Activated T-cell treated with anti-CD3 and anti-CD28 coated beads for 4 hours (primary cell): ENCODE measurements around the gene KIF2C.
"Not testable (repeated sequence)": the region's sequence is repeated elsewhere in the genome, so short reads cannot be mapped to it uniquely, and the experiment has no call there.

Source experiments
- DNase-seq: peaks from one replicate; pipeline ENCODE4 v3.0.0-alpha.2; 2020

KIF2C gene

DNA sequence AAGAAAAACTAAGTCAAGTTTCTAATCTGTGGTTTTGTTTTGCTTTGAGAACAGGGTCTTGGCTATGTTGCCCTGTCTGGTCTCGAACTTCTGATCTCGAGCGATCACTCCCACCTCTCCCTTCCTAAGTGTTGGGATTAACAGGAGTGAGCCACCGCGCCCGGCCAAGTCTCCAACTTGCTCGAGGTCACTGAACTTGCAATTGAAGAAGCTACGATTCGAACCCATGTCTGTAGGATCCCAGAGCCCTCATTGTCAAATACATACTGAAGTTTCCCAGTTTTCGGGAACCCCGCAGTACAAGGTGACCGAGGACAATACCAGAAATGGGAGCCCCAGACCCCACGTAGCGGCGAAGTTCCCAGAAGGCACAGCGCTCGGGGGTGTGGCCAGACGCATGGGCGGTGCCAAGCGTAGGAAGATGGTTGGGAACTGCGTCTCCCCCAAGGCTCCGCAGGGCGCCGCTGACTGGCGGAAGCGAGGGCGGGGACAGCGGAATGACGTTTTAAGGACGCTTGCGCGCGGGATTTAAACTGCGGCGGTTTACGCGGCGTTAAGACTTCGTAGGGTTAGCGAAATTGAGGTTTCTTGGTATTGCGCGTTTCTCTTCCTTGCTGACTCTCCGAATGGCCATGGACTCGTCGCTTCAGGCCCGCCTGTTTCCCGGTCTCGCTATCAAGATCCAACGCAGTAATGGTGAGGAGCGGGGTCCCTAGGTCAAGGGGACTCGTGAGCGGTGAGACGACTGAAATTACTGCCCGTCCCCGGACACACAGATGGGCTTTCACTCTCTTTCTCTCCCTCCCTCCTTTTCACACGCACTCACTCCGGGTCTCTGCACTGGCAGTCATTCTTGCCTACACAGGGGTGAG is at the start of gene KIF2C:
TSS of gene KIF2C (plus strand) at position 531 of the 872 bp plus-strand sequence. CDS start at position 627, 96 bp downstream.
- DNase-seq, result peak; percentile 96

DNA sequence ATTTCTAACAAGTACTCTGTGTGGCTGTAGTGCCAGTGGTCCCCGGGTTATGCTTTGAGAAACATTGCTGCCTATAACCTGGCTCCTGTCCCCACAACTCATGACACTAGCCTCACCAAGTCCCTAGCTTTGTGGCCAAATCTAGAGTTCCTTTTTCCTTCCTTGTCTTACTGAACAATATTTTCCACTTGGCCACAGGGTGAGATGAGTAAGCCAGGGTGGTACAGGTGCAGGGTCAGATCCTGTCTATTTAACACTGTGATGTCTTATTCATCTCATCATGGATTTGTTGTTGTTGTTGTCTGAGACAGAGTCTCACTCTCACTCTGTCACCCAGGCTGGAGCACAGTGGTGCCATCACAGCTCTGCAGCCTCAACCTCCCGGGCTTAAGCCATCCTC is 46.5 kb upstream of the KIF2C start:
- no peak for DNase-seq

DNA sequence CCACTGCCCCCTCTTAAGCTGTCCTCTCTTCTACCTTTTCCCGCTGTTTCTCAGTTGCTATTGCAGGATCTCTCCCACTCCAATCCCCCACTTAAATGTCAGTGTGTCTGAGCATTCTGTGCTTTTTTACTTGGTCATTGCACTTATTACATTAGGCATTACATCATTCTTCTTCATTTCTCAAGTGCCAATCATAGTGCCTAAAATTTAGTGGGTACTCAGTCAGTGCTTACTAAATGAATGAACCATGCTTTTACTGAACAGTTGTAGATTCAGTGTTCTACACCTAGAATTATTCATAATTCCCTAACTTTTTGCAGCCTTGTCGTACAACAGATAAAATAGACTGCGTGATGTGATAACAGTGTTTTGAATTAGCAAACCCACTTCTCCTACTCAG is 45.7 kb upstream of the KIF2C start:
- DNase-seq, result no peak

DNA sequence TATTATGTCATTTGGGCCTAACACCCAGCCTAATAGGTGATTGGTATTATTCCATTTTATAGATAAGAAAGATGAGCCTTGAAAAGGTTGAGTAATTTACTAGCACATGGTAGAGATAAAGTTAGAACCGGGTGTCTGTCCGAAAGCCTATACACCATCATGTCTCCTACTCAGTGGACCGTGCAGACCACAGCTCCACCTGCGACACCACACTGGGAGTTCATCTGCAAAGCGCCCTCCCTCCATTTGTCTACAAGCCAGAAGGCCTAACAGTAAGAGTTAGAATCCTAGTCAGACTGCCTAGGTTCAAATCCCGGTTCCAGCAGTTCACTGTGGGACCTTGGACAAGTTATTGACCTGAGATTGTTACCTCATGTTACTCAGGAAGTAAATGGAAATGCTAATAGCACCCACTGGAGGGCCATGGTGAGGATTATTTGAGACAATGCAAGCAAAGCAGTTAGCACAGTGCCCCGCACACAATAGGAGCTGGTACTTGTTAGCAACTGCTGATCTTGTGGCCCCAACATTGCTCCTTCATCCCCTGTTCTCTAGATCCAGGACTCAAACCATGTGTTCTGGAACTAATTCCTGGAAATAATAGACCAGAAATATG is 44.7 kb upstream of the KIF2C start:
- no peak for DNase-seq

DNA sequence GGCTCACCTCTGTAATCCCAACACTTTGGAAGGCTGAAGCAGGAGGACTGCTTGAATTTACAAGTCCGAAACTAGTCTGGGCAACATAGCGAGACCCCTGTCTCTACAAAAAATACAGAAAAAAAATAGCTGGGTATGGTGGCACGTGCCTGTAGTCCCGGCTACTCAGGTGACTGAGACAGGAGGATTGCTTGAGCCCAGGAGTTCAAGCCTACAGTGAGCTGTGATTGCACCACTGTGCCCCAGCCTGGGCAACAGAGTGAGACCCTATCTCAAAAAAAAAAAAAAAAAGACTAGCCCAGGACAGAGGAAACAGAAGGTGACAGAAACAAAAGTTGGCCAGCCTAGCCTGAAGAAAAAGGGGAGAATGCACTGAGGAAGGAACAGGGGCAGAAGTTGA is 44.0 kb upstream of the KIF2C start:
- DNase-seq, result no peak

DNA sequence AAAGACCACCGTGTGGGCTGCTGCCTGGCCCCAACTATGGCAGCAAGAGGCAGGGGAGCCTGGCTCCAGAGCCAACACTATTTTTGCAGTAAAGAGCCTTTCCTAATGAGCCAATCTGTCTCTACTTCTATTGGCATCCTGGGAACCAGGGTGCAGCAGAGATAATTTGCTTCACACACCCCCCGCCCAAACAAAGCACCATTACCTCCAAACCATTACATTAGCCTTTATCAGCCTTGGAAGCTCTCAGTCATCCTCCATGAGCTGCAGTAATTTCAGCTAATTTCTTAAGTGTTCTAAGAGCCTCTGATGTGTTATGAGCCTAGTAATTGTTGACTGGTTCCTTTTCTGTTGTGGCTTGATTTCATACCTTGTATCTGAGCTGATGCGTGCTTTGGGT is 43.5 kb upstream of the KIF2C start:
- no peak for DNase-seq

DNA sequence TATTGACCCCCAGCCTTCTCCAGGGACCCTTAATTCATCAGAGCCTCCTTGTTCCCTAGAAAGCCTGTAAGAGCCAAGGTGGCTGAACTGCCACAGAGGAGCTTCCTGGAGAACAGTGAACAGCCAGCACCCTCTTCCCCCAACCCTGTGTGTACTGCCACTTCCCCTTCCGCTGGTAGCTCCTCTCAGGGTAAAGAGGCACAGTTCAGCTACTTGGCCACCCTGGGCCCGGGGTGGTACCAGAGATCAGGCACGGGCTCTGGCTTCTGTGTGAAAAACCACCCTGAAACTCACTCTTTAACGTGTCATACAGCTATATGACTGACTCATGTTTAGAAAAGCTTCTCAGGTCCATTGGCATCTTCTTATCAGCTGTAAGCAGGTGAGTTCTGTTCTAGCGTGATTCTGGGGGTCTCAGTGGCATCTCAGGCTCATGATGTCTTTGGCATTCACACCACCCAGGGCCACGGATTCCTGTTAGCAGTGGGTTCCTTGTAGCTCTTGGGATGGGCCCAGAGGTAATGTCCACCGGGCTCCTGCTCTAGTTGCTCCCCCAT is 42.8 kb upstream of the KIF2C start:
- no peak for DNase-seq

DNA sequence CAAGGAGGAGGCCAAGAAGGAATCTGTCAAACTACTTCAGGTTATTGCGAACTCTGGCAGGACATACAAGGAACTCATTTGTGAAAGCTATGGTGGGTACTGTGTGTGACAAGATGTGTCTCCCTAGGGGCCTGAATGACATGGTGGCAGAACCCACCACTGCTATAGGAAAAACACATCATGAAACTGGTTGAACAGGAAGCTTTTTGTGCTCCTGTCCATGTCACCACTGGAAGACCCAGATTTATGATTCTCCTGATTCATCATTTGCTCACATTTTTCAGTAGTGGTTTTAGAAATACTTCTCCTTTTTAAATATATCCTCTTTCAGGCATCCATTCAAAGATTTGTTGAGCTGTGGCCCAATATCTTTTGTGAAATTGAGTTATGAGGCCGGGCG is 41.5 kb upstream of the KIF2C start:
- DNase-seq, result no peak

DNA sequence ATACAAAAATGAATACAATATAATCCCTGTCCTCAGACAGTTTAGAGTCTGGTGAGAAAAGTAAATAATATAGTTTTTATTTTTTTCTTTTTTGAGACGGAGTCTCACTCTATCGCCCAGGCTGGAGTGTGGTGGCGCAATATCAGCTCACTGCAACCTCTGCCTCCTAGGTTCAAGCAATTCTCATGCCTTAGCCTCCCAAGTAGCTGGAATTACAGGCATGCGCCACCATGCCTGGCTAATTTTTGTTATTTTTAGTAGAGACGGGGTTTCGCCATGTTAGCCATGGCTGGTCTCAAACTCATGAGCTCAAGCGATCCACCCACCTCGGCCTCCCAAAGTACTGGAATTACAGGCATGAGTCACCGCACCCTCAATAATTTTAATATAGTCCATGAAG is 40.3 kb upstream of the KIF2C start:
- DNase-seq, result not testable (repeated sequence)

DNA sequence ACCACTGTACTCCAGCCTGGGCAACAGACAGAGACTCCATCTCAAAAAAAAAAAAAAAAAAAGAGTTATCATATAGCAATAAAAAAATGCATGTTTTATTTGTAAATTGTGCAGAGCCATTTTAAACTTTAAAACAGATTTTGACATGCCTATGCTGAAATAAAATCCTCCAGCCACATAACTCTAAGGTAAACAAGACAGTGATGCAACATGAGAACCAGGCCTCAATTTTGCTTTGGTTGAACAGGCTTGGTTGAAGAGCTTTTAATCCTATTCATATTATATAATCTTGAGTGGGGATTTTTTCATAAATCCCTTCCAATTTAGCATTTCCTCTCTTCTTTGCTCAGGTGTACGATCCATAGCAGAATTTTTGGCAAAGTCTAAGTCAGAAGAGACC is 39.1 kb upstream of the KIF2C start:
- no peak for DNase-seq

DNA sequence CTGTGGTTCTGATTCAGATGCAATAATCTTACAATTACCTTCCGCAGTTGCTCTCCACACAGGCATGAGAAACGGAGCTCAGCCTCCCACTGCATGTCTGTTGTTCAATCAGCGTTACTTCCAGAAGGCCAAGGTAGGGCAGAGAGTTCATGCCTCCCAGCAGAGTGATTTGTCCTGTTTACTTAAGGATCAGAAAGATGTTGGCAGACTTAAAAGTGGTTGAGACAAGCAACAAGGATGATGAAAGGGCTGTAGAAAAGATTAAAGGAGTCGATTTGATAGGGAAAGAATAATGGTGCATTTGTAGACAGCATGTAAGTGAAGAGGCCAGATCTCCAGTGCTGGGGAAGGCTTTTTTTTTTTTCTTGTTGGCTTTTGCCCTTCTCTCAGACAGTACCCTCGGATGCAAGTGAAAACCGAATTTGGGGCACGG is 38.5 kb upstream of the KIF2C start:
- no peak for DNase-seq

DNA sequence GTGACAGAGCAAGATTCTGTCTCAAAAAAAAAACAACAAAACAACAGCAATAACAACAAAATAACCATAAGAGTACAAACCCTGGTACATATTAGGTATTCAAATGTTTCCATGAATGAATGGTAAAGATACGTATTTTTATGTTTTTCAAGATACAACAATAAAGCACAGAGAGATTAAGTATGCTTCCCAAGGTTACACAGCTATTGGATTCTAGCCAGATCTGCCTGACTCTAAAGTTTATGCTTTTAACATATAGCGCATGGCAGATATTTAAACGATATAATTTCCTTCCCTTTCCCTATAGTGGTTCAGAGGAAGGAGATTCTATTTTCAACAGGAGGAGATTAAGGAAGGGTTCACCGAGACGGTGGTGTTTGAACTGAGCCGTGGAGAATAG is 34.2 kb upstream of the KIF2C start:
- no peak for DNase-seq

DNA sequence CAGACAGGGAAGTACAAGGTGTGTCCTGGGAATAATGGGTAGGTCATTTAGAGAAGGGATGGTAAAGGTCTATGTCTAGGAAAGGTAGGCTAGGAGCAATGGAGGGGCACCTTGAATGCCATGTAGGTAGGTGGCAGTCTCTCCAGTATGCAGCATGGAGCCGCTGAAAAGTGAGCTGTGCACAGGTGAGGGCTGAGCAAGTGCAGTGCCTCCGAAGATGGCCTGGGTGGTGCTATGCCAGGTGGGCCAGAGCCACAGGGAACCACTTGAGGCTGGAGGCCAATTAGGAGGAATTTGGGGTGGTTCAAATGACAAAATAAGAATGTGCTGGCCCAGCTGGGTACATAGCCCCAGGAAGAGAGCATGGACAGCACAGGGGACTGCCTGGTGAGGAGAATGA is 33.7 kb upstream of the KIF2C start:
- no peak for DNase-seq

DNA sequence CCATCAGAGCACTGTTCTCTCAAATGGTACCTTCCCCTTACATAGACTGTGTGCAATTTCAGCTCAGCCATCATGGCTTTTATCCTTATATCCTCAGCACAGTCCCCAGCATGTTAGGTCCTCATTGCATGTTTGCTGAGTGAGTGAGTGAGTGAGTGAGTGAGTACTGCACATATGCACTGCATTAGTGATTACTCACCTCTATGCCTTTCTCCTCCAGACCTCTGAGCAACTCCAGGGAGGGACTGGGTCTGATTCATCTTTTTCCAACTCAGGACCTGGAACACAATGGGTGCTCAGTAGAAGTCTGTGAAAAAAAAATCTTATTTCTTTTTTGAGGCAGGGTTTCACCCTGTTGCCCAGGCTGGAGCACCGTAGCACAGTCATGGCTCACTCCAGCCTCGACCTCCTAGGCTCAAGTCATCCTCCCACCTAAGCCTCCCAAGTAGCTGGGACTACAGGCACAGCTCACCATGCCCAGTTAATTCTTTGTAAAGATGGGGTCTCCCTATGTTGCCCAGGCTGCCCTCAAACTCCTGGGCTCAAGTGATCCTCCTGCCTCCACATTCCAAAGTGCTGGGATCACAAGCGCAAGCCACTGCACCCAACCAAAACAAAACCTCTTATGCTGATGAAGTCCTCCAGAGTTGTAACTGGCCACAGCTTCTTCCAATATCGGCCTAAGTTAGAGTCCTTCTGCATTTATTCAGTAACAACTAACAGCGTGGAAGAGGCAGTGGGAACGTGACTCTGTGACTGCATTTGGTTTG is 32.3 kb upstream of the KIF2C start:
- no peak for DNase-seq

DNA sequence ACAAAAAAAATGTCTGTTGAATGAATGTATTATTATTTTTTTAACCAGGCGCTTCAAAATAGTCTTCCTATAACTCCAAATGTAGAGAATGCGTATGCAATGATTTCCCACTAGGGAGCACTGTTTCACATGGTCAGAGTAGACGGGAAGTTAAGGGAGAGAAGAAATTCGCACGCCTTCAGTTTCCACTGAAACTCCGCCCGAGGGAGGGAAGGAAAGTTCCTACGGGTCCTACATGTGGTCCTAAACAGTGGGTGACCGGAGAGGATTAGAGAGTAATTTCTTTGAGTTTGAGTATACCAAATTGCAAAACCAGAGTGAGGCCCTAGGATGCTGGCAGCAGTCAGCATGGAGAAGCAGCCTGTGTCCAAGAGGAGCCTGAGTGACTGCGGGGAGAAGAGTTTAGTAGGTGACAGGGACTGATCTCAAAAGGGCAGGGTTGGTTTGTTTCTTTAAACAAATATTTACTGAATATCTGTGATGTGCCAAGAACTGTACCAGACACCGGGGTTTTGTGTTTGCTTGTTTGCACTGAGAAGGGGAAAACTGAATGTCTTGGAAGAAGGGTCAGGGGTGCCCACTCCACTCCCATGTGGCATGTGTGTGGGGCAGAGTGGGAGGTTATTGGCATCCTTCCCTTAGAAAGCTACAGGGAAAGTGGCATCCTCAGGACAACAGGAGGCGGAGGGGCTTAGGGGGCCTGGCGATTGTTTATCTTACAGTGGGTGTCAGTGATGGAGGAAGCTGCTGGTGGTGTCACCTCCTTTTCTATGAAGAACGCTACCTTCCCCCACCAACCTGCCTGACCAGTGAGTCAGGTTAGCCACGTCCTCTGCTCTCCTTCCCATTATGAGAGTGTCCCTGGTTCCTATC is 31.4 kb upstream of the KIF2C start:
- DNase-seq, result no peak

DNA sequence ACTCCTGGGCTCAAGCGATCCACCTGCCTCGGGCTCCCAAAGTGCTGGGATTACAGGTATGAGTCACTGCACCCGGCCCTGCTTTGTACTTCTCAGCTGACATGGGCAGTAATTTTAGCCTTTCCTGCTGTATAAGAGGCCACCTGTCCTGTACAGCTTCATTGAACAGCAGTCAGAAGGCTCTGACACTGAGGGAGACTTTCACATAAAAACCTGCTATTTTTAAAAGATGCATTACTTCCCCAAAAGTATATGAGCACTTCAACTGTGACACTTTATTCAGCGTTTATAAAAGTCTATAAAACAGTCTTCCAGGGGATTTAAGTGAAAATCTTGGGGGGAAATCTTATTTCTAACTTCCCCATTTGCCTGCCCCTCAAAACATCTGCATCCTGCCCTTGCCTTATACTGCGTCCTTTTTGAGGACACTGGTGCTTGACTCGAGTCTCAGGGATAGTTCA is 26.3 kb upstream of the KIF2C start:
- DNase-seq, result no peak

DNA sequence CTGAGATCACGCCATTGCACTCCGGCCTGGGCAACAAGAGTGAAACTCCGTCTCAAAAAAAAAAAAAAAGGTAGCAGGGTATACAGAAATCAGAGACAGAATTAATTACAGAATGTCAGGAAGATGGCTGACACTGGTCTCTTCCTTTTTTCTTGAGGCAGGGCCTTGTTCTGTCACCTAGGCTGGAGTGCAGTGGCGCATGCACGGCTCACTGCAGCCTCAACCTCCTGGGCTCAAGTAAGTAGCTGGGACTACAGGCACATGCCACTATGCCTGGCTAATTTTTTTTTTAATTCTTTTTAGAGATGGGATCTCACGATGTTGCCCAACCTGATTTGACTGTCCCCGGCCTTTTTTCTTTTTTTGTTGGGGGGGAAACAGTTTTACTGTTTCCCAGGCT is 25.1 kb upstream of the KIF2C start:
- DNase-seq, result no peak

DNA sequence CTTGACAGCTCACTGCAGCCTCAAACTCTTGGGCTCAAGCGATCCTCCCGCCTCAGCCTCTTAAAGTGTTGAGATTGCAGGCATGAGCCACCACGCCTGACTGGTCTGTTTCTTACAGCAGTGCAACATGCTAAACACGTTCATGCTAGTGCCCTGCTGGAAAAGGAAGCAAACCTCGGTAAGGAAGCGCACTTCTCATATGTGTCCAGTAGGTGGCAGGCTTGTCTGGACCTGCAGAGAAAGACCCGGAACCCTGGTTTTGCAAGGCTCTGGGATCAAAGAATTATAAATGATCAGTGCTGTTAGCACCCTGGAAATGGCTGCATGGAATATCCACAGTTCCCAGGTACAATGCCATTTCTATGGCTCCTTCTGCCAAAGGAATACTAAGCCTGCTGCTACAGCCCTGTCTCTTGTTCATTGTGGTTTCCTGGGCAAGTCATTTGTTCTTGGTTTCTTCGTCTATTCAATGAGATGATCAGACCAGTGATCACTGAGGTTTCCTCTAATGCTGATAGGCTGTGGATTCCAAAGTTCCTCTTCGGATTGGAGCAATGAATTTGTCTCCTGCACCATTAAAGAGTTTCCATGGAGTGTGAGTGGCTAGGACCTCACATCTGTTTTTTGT is 24.6 kb upstream of the KIF2C start:
- DNase-seq, result peak; percentile 54

DNA sequence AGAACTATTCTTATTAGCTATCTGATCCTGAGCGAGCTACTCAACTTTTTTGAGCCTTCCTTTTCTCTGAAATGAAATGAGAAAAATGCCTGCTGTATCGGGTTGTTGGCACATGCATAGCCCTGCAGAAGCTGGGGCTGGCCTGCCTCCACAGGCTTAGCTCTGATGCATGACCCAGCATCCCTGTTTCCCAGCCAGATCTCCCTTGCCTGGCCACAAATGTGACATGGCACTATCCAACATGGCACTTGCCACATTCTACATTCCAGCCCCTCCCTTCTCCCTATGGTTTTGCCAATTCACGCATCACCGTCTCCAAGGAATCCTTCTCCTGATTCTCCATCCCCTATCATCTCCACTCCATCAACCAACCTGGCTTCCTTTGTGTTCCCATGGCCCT is 22.5 kb upstream of the KIF2C start:
- DNase-seq, result no peak

DNA sequence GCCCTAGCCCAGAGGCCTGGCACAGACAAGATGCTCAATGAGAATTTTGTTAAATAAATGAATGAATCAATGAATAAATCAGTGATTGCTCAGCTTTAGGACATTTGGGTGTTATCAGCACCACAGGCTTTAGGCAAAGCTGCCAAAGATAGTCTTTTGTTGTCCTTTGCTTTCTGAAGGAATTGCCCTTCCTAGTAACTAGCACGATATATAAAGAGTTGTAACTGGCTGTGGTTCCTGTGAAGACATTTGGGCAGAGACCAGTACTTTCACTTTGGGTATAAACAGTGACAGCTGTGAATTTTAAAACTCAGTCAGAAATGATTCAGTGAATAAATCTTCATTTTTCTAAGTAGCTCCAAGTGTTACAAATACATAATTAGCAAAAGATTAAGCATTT is 22.0 kb upstream of the KIF2C start:
- no peak for DNase-seq

DNA sequence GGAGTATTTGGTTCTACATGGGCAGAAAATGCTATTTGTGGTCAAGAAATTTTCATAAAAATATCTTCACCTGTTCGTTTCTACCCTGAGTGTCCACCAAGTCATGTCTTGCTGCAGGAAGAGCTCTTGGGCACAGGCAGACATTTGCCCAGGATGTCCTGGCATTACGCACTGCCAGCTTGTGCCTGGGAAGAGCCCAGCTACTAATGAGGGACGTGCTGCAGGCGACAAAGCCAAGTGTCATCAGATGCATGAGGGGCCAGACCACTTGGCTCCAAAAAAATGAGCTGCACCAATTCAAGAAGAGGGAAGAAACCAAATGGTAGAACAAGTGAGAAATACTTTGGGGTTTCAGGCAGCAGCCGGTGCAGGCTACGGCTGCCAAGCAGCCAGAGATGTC is 21.5 kb upstream of the KIF2C start:
- DNase-seq, result no peak

DNA sequence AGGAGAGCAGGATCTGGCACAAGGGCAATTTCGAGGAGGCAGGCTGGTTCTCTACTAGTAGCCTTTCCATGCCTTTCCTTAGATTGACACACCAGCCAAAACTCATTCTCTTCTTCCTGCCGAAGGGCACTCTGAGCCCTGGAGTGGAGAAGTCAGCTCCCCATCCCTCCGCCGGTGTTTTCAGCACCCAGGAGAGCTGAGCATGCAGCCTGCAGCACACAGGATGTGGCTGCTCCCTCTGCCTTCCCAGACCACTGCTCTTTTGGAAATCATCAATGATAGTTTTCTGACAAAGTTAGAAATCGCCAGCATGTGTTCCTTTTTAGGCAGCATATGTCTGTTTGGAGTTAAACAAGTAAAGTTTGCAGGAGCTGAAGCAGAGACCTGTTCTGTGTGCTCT is 20.3 kb upstream of the KIF2C start:
- DNase-seq, result no peak
